Astrocyte (in vitro differentiated cells and primary cell): ENCODE data around the gene OR56B1.

Experiments
- CTCF ChIP-seq: IDR thresholded peaks from 2 replicates; pipeline ENCODE4 v1.5.1; 2011; ENCODE audit warnings: low read depth, mild to moderate bottlenecking, inconsistent platforms, low read length, moderate library complexity; ENCODE audit not compliant: insufficient read depth
- EZH2 ChIP-seq: IDR thresholded peaks from 2 replicates; pipeline ENCODE4 v1.6.1; 2012; ENCODE audit warnings: mild to moderate bottlenecking, low read length, inconsistent platforms; ENCODE audit not compliant: insufficient read depth

DNA sequence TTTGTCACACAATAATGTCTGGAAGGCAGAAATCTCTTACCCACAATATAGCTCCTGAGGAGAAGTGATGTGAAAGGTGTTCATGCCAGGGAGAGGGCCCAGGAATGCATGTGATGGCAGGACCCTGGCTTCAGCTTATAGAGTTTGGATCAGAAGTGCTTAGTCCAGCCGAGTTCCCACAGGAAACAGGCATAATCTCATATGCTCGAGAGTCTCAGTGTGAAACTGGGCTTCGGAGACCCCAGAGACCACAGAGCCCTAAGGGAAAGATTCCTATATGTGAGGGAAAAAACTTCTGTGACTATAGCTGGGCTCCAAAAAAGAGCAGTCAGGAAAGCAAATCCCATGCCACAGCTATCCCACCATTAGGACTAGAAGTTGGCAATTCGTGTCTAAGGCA is 47.0 kb downstream of the OR56B1 start, which contains the start of gene OR52N5:
- TF ChIP-seq EZH2 (no peak), CTCF (no peak)
